ENCODE results near the gene CACNB3.

The CACNB3 gene

GRCh38 chr12:48777501-48778400 lies 40.5 kb upstream of the CACNB3 start:
- no peaks in the 10 kb centered on the region for H3K36me3 ChIP-seq (ENCODE audit: control insufficient read depth, insufficient read depth, low read length)
- H3K4me2 ChIP-seq (ENCODE audit: low read length), result no peak overlapping the region

GRCh38 chr12:48779869-48780268 lies 38.4 kb upstream of the CACNB3 start:
- TF ChIP-seq CTCF (IDR thresholded peaks at IDR 0.05), result no peak
- peak overlapping the region; percentile 35 for H3K27ac ChIP-seq
- H3K4me3 ChIP-seq (ENCODE audit: low read depth, low read length), result no peak overlapping the region
- no peak overlapping the region for H3K4me2 ChIP-seq (ENCODE audit: low read length)
- no peaks in the 10 kb centered on the region for H3K36me3 ChIP-seq (ENCODE audit: control insufficient read depth, insufficient read depth, low read length)
- H3K9me3 ChIP-seq (ENCODE audit: control insufficient read depth, low read length), result no peaks in the 10 kb centered on the region
- no peaks in the 10 kb centered on the region for H3K4me1 ChIP-seq
- H3K79me2 ChIP-seq, result no peaks in the 10 kb centered on the region
- H2AFZ ChIP-seq, result no peak overlapping the region
- H3K27me3 ChIP-seq (ENCODE audit: control insufficient read depth, insufficient read depth, low read length), result no peaks in the 10 kb centered on the region
- H3K9ac ChIP-seq, result no peak overlapping the region

More at GRCh38 chr12:48777501-48778400, 40.5 kb upstream of the CACNB3 start:
- Histone ChIP-seq H3K79me2 (no peaks in the 10 kb centered on the region), H3K27ac (no peak overlapping the region), H3K27me3 (ENCODE audit: control insufficient read depth, insufficient read depth, low read length) (no peaks in the 10 kb centered on the region), H3K9ac (no peak overlapping the region), H3K4me3 (ENCODE audit: low read depth, low read length) (no peak overlapping the region), H2AFZ (no peak overlapping the region), H3K9me3 (ENCODE audit: control insufficient read depth, low read length) (no peaks in the 10 kb centered on the region), H3K4me1 (no peaks in the 10 kb centered on the region)
- no peak for TF ChIP-seq CTCF (IDR thresholded peaks at IDR 0.05)

GRCh38 chr12:48780381-48781025 lies 37.8 kb upstream of the CACNB3 start:
- no peak overlapping the region for H3K4me3 ChIP-seq (ENCODE audit: low read depth, low read length)
- H3K9ac ChIP-seq, result no peak overlapping the region
- no peaks in the 10 kb centered on the region for H3K9me3 ChIP-seq (ENCODE audit: control insufficient read depth, low read length)
- no peak overlapping the region for H2AFZ ChIP-seq
- no peaks in the 10 kb centered on the region for H3K4me1 ChIP-seq
- H3K36me3 ChIP-seq (ENCODE audit: control insufficient read depth, insufficient read depth, low read length), result no peaks in the 10 kb centered on the region
- H3K4me2 ChIP-seq (ENCODE audit: low read length), result no peak overlapping the region
- H3K27me3 ChIP-seq (ENCODE audit: control insufficient read depth, insufficient read depth, low read length), result no peaks in the 10 kb centered on the region
- peak overlapping the region; percentile 35 for H3K27ac ChIP-seq
- H3K79me2 ChIP-seq, result no peaks in the 10 kb centered on the region
- TF ChIP-seq CTCF (IDR thresholded peaks at IDR 0.05), result no peak

- Histone ChIP-seq H2AFZ (no peak overlapping the region), H3K9ac (no peak overlapping the region)
These were observed 36.4 kb upstream of the CACNB3 start for GRCh38 chr12:48781750-48782456.

More at GRCh38 chr12:48781750-48782456, 36.4 kb upstream of the CACNB3 start:
- no peaks in the 10 kb centered on the region for H3K79me2 ChIP-seq
- H3K4me2 ChIP-seq (ENCODE audit: low read length), result no peak overlapping the region
- H3K27me3 ChIP-seq (ENCODE audit: control insufficient read depth, insufficient read depth, low read length), result no peaks in the 10 kb centered on the region
- no peak for TF ChIP-seq CTCF (IDR thresholded peaks at IDR 0.05)
- H3K9me3 ChIP-seq (ENCODE audit: control insufficient read depth, low read length), result no peaks in the 10 kb centered on the region
- H3K36me3 ChIP-seq (ENCODE audit: control insufficient read depth, insufficient read depth, low read length), result no peaks in the 10 kb centered on the region
- H3K4me3 ChIP-seq (ENCODE audit: low read depth, low read length), result no peak overlapping the region
- no peak overlapping the region for H3K27ac ChIP-seq
- H3K4me1 ChIP-seq, result no peaks in the 10 kb centered on the region

Measured in parathyroid adenoma (tissue), 2 donors.